Uterus (tissue), 2 donors: ENCODE data around the gene ATP6V0D1.

ENCODE experiments used
- CTCF ChIP-seq, 4 experiments: fragments of 200-600 bp in 2 of 4; fragments of 450-650 bp in 2 of 4; sonication (generic) in 2 of 4; IDR thresholded peaks; one replicate each; pipeline ENCODE4 v1.5.1; 2016 to 2019; ENCODE audit warnings: antibody characterized with exemption in 4 of 4, mild to moderate bottlenecking in 2 of 4, moderate library complexity in 1 of 4
- POLR2A ChIP-seq, 2 donors: fragments of 450-650 bp; IDR thresholded peaks; one replicate each; pipeline ENCODE4 v1.6.1; 2016; ENCODE audit warnings: antibody characterized with exemption in 2 of 2, mild to moderate bottlenecking in 1 of 2, moderate library complexity in 1 of 2

GRCh38 chr16:67464565-67464964 is 16.4 kb downstream of the ATP6V0D1 start:
- TF ChIP-seq CTCF (IDR thresholded peaks at IDR 0.05), result no peak
- TF ChIP-seq POLR2A (IDR thresholded peaks at IDR 0.05), result no peak
